GM18861 (cell line): ENCODE data around the gene SHLD3.
"Not testable (repeated sequence)": the region's sequence is repeated elsewhere in the genome, so short reads cannot be mapped to it uniquely, and the experiment has no call there.

Source experiments
- ATAC-seq: cut with Tn5 transposase; IDR thresholded peaks from one replicate; pipeline ENCODE4 v1.9.1; 2021; ENCODE audit not compliant: unreplicated experiment

SHLD3 gene

DNA sequence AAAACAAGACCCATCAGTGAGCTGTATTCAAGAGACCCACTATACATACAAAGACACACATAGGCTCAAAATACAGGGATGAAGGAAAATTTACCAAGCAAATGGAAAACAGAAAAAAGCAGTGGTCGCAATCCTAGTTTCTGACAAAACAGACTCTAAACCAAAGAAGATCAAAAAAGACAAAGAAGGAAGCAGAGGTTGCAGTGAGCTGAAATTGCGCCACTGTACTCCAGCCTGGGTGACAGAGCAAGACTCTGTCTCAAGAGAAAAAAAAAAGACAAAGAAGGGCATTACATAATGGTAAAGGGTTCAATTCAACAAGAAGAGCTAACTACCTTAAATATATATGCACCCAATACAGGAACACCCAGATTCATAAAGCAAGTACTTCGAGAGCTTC is 51.2 kb downstream of the SHLD3 start:
- not testable (repeated sequence) for ATAC-seq
